Measurements from ENCODE around the gene SYCP2.
A peak's percentile ranks its signal among the peaks of the same experiment; 100 is the strongest.

SYCP2 gene

DNA sequence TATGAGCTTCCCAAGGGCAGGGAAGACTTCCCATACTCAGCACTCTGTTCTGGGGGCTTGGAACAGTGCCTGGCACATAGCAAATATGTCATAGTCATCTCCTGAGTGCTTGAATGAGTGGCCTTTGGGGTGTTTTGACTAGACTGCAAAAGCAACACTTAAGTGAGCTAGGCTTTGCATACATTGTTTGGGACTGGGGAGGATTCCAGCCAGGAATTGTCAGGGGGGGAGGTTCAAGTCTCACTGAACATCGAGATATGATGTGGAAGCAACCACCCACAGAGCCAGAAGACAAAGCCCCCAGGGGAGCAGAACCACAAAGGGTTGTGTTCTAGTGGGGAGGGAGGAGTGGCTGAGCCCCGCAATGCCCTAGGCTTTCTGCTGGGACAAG lies 98.4 kb downstream of the SYCP2 start:
- DNase-seq = peak; percentile 75

GRCh38 chr20:59832406-59833363 lies 100.8 kb downstream of the SYCP2 start:
- no peak for DNase-seq

DNA sequence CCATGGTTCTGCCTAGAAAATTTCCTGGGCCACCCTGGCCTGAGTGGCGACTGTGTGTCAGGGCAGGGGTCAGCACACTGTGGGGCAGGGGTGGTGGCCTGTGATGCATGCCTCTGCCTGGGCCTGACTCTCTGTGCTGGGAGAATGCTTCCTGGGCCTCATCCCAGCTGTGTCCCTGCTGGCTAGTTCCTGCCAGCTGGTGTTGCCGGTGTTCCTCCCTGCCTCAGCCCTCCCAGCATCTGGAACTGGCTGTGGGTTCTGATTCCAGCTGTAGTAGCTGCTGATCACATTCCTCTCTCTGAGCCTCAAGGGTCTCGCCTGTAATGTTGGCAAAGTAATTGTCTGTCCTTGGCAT lies 101.5 kb downstream of the SYCP2 start:
- DNase-seq = no peak

- DNase-seq = no peak
Observed at GRCh38 chr20:59831024-59831915, 102.2 kb downstream of the SYCP2 start.

DNA sequence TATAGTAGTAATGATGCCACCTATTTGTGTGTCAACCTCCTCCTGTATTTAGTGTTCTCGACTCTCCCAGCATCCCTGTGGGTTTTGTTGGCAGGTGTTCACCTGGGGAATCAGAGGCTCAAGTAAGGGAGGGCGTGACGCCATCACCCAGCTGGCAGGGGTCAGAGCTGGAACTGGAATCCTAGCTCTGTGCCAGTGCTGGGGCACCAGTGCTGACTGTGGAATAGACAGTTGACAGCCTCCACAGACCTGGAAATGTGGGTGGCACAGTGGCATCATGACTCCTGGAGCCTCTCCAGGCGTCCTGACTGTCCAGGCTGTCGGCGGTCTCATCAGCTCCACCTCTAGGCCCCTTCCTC lies 102.8 kb downstream of the SYCP2 start:
- DNase-seq = peak; percentile 12

- DNase-seq = no peak
Observed at GRCh38 chr20:59829786-59830664, 103.4 kb downstream of the SYCP2 start.

- no peak for DNase-seq
Observed at GRCh38 chr20:59829054-59829785, 104.2 kb downstream of the SYCP2 start.

DNA sequence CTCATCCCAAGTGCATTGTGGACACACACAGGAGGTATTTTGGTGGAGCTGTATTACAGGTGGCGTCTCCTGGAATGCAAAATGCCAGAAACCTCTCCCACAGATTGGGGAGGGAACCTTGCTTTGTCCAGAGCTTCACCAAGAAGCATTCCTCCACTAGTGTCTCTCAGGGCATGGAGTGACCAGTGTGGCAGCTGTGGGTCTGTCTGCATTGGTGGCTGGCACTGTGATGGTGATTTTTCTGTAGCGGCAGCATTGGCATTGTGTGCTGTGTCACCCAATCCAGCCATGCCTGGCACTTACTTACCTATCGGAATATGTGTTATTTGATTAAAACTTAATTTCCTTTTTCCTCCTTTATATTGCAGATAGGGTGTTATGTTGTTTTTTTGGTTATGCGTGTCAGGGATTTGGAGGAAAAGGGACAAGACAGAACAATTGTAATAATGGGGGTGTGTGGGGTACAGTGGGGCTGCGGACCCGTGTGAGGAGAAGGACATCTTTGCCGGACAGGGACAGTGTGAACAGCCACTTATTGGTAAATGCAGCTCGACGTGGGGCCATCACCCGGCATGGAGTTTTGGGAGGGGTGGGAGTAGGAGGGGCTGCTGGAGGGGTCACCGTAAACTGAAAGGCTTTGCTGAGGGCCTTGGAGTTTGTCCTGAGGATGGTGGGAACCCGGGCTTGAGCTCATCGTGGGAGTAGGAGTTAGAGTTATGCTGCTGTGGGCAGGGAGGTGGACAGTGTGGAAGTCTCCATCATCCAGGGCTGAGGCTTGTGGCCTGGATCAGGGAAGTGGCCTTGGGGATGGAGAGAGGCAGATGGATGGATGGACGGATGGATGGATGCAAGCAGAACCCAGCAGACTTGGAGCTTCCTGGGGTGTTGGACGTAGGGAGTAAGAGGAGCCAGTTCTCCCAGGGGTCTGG lies 105.0 kb downstream of the SYCP2 start:
- no peak for DNase-seq

DNA sequence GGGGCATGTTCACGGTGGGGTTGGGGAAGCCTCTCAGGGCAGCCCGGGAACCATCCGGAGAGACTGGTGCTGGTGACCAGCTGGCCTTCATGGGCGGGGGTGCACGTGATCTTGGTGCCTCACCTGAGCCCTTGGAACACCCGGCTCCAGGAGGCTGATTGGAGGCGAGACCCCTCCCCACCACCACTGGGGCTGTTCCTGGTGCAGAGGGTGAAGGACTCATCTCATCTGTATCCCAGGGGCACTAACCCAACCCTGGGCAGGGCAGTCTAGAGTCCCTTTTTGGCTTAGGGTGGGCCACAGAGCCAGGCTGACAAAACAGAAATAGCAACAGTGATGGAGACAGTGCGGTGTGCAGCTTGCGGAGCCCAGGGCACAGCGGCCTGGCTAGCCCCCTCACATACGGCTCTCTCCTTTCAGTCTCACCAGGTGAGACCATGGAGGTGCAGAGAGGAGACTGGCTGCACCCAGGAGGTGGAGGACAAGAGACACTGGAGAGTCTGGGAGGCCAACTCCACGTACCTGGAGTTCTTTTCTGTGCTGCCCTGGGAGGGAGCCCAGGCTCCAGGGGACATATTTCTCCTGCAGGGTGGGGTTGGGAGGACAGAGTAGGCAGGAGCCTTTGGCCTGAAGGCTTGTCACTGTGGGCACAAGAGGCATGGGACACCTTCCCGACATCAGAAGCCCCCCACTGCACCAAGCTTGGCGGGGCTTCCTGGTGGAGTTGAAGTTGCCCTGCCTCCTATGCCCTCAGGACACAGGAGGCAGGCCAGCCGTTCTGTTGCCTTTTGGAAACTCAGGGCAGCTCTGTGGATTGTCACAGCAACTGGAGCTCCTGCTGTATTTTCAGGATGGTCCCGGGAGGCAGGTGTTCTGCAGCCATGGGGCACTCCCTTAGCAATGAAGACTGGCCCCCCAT lies 106.0 kb downstream of the SYCP2 start:
- no peak for DNase-seq

DNA sequence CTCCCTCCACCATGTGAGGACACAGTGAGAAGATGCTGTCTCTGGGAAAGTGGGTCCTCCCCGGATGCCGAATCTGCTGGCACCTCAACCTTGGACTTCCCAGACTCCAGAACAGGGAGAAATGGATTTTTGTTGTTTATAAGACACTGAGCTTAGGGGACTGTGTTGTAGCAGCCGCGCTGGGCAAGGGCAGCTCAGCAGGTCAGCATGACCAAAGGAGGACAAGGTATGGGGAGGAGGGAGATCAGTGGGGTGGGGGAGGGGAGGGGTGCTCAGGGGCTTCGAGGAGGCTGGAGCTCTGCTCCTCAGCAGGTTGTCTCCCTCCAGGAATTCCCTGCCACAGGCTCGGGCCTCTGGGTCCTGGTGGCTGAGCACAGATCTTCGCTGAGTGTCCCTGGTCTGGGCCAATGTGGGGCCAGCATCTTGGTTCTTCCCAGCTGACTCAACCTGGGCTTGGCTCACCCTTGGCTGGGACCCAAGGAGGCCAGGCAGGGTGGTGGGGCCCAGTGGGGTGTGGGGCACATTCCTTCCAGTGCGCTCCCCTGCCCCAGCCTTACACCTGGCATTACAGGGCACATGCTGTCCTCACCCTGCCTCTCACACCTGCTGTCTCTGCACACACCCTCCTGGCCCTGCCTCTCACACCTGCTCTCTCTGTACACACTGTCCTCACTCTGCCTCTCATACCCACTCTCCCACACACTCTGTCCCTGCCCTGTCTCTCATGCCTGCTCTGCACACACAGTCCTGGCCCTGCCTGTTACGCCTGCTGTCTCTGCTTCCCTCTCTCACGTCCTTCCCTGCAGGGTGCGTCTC lies 107.3 kb downstream of the SYCP2 start:
- DNase-seq = peak; percentile 82

- DNase-seq = no peak
Observed at GRCh38 chr20:59825563-59825920, 107.9 kb downstream of the SYCP2 start.

GRCh38 chr20:59824711-59825562 lies 108.5 kb downstream of the SYCP2 start:
- DNase-seq = no peak

DNA sequence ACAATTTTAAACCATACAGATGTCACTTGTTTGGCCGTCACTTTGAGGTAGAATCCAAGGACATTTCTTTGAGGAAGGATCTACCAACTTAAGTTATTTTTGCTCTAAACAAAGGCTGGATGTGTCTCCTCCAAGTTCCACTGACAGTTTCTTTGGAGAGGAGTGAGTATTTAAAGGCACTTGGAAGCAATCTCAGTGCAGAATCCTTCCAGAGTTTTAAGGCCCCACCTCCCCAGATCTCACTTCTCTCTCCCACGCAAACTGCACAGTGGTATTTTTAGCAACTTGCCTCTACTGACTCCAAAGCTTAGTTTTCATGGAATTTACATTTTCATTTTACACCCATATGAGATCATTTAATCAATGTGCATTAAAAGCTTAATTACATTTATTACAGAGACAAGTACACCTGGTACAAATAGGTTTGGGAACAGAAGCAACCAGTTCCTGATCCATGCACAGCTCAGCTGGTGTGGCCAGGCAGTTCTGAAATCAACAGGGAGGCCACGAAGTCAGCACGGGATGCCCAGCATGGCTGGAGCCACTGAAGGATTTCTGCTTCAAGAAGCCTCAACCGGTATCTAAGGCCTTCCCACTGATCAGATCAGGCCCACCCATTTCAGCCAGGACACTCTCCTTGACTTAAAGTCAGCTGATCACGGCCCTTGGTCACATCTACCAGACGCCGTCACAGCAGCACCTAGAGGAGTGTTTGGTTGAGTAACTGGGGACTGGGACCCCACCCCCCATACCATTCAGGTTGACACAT lies 109.8 kb downstream of the SYCP2 start:
- DNase-seq = no peak

DNA sequence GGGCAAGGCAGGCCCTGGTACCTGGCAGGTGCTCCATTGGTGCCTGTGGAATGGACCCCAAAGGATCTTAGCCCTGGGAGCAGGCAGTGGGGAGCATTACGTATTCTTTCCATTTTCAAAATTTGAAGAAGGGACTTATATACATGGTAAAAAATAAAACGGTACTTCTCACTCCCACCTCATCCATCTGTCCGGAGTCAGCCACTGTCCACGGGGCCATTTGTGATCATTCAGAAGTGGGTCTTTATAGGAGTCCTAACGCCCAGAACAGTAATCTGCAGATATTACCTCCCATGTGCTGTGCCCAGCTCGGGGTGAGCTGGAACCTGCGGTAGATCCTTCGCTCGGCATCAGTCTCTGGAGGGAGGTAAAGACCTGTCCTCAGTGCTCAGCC lies 110.4 kb downstream of the SYCP2 start:
- DNase-seq = no peak

GRCh38 chr20:59822291-59823029 lies 111.0 kb downstream of the SYCP2 start:
- DNase-seq = no peak

GRCh38 chr20:59821788-59822187 lies 111.6 kb downstream of the SYCP2 start:
- no peak for DNase-seq

DNA sequence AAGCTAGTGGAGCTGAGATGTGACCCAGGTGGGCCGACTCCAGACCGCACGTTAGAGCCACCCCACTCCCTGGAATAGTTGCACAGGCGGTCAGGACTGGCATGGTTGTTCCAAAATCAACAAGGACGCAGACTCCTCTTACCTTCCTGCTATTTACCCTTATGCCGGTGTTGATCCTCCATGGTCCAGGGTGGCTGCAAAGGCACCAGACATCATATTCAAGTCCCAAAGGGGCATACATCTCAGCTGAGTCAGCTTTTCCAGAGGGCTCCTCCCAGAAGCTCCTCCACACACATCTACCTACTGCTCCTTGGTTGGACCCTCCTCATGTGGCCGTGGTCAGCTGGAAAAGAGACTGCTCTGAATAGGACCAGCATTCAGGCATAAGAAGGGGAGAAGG lies 112.2 kb downstream of the SYCP2 start:
- no peak for DNase-seq
